AG10803 (cell line): ENCODE results near the gene VAT1L.

ENCODE experiments used
- DNase-seq: peaks from one replicate; pipeline ENCODE4 v3.0.0; 2010; ENCODE audit warnings: low read depth
- H3K4me3 ChIP-seq: 2 replicates; pipeline ENCODE4 v1.5.1; 2011; ENCODE audit warnings: mild to moderate bottlenecking, low read length, control low read depth
- TF ChIP-seq, protein P1 (sequence below): conservative IDR thresholded peaks from 2 replicates; pipeline ENCODE4 v1.5.1; 2011; ENCODE audit warnings: mild to moderate bottlenecking, low read length, control low read depth, inconsistent platforms

The VAT1L gene

DNA sequence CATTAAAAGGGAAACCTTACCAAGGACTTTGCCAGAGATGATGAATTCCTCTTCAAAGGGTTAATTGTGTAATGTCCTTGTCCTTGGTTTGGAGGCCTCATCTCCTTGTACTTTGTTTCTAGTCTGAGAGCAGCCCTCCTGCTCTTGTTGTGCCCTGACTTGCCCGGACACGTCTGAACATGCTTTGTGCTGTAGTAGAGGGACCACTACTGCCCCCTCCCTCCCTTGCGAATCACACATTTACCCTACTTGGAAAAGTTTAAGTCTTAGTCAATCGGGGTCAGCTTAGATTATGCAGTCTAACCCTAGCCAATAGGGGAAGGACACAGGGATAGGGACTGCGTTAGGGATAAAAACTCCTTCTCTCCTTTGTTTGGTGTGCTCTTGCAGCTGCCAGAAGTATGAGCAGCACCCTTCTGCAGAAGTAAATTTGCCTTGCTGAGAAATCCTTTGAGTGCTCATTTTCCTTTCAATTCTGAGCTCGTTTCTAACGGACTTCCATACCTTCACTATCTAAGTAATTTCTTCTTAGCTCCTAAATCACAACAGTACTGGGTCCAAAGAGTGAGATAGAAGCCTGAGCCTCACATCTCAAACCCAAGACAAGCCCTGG, 207.6 kb downstream of the VAT1L start:
- TF ChIP-seq, protein P1, sequence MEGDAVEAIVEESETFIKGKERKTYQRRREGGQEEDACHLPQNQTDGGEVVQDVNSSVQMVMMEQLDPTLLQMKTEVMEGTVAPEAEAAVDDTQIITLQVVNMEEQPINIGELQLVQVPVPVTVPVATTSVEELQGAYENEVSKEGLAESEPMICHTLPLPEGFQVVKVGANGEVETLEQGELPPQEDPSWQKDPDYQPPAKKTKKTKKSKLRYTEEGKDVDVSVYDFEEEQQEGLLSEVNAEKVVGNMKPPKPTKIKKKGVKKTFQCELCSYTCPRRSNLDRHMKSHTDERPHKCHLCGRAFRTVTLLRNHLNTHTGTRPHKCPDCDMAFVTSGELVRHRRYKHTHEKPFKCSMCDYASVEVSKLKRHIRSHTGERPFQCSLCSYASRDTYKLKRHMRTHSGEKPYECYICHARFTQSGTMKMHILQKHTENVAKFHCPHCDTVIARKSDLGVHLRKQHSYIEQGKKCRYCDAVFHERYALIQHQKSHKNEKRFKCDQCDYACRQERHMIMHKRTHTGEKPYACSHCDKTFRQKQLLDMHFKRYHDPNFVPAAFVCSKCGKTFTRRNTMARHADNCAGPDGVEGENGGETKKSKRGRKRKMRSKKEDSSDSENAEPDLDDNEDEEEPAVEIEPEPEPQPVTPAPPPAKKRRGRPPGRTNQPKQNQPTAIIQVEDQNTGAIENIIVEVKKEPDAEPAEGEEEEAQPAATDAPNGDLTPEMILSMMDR: no peak
- DNase-seq: no peak
- H3K4me3 ChIP-seq: no peak overlapping the region

DNA sequence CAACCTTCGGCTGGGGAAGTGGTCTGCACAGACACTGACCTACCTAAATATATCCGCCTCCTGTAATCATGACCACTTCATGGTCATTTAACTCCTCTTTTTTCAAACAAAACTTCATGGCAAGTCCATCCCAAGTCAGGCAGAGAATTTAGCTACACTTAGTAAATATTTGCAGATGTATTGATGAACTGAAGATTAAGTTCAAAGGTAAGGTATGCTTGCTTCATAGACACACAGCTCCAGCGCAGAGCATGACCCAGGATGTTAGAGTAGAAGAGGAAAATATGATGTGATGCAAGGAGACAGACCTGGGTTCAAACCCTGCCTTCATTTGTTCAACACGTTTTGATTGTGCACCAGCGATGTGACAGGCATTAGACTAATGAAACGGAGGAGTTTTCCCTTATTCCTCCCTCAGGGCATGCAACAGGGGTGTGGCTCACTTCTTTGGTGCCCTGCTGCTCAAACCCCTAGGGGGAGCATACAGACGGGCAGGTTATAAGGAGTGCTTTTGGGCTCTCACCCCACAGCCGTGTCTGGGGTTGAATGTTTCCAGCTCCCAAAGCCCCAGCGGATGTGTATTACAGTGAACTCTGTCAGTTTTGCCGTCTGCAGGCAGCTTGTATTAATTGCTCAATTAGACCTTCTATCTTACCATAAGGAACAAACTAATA, 210.1 kb downstream of the VAT1L start:
- no peak for DNase-seq
- no peak overlapping the region for H3K4me3 ChIP-seq
- TF ChIP-seq, protein P1: no peak

DNA sequence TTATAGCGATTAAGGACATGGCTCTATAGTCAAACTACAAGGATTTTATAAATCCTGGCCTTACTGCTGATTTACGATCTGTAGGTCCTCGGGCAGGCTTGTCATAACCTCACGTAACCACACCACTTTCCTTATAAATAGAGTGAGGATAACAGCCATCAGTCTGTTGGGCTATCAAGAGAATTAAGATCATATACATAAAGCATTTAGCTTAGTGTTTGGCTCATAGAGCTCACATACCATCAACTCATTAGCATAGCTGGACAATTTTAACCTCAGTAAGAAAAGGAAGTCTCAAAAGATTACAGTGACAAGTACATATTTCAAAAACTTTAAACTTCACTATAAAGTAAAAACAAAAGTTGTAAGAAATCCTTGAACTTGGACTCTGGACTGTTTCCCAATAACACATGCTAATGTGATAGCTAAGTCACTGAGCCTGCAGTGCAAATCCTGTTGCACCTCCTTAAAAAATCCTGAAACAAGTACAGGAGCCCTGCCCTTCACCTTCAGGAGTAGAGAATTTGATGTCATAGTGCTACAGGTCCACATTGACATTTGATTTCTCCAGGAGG, 213.2 kb downstream of the VAT1L start:
- DNase-seq: peak; percentile 0
- TF ChIP-seq, protein P1: no peak
- H3K4me3 ChIP-seq: no peak overlapping the region

DNA sequence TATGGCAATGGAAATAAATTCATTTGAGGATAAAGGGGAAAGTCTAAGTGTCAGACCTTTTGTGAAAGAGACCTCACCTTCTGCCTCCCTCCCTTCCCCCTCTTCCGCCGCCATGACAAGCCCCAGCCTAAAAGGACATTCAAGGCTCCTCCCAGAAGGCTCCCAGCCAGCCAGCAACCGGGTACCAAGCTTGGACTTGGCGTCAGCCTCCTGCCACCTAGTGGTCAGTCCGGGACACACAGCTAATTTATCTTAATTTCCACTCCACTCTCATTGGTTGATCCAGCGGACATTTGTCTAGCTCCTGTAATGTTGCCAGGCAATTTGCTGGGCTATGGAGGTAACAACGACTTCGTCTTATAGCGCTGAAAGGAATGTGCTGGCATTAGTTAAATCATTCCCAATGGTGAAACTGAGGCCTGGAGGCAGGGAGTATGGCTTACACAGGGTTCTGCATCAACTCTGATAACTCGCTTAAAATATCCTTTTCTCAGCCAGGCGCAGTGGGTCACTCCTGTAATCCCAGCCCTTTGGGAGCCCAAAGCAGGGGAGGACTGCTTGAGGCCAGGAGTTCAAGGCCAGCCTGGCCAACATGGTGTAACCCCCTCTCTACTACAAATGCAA, 214.7 kb downstream of the VAT1L start:
- DNase-seq: peak; percentile 86
- TF ChIP-seq, protein P1: peak; percentile 95
- no peak overlapping the region for H3K4me3 ChIP-seq

DNA sequence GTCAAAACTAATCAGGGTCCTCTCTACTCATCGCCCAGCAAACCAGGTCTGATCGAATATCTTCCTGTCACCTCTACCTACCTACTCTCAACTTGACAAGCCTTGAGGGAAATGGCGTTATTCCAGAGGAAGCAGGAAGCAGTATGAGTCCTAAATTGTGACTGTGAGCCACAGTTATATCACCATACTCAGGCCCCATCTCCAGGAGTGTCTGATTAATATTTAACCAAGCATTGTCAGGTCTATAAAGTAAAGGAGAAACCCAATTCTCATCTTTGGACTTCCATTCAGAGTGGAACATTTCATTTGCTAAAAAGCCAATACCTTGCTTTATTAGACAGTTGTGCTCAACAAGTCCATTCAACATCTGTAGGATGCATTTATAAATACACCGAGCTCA, 216.2 kb downstream of the VAT1L start:
- H3K4me3 ChIP-seq: no peak overlapping the region
- TF ChIP-seq, protein P1: no peak
- no peak for DNase-seq

DNA sequence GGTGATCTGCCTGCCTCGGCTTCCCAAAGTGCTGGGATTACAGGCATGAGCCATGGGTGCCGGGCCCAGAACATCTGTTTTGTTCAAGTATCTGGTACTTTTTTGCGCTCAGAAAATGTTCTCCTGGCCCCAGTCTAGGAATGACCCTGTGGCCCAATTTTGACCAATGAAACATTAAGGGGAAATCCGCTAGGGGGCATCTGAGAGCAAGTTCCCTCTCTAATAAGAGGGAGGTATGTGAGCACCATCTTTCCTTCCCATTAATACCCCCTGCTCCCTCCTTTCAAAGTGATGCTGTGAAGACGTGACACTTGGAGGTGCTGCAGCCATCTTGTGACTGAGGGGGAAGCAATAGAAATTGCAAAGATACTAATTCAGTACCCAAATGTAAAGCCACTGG, 217.5 kb downstream of the VAT1L start:
- TF ChIP-seq, protein P1: no peak; the same call in 1 of the 2 replicates
- no peak overlapping the region for H3K4me3 ChIP-seq
- DNase-seq: no peak

DNA sequence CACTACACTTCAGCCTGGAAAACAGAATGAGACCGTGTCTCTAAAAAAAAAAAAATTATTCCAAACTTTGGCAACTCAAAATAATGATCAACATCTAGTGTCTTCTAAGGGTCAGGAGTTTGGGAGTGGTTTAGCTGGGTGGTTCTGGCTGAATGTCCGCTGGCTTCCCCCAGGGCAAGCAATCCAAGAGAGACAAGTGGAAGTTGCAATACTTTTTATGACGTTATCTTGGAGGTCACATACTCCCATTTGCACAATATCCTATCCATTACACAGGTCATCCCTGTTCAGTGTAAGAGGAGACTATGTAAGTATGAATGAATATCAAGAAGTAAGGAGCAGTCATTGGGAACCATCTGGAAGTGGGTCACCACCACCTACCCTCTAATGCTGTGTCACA, 218.8 kb downstream of the VAT1L start:
- no peak for DNase-seq
- TF ChIP-seq, protein P1: no peak
- no peak overlapping the region for H3K4me3 ChIP-seq
